Measurements from ENCODE around the gene TMEM217. TPM values are rescaled to one million over a fixed set of nuclear protein-coding genes. Genes with fewer than 3 reads are reported as not detected.

Gene TMEM217
- polyA plus RNA-seq, 1 of the 3 experiments (the other 2 are of a cell fraction): 1.5 TPM

GRCh38 chr6:37176268-37177076 lies 81.5 kb downstream of the TMEM217 start:
- Histone ChIP-seq H3K27me3 (ENCODE audit: insufficient read depth) (no peaks in the 10 kb centered on the region), H3K4me2 (no peak overlapping the region), H3K9me3 (no peaks in the 10 kb centered on the region), H3K4me3 (ENCODE audit: low read depth in 2 of 2, low read length in 1 of 2) (no peak overlapping the region), H3K36me3 (replicated peaks in 1 of 2; ENCODE audit: control insufficient read depth in 1 of 2, insufficient read depth in 2 of 2, low read length in 1 of 2) (peaks cover 32 to 35% of the 10 kb centered on the region in 2 experiments), H2AFZ (ENCODE audit: low read depth) (no peak overlapping the region), H3K4me1 (ENCODE audit: control insufficient read depth in 1 of 2, insufficient read depth in 2 of 2, low read depth in 1 of 2, low read length in 1 of 2) (peaks cover 4 to 9% of the 10 kb centered on the region in 2 experiments; a peak in 2 of 4 replicates), H4K20me1 (ENCODE audit: insufficient read depth) (peaks cover 11% of the 10 kb centered on the region), H3K27ac (ENCODE audit: low read depth in 2 of 2, low read length in 1 of 2) (no peak overlapping the region), H3K9ac (no peak overlapping the region), H3K9me2 (no peaks in the 10 kb centered on the region), H3K79me2 (ENCODE audit: insufficient read depth) (peaks cover 16% of the 10 kb centered on the region; the same call in 1 of the 2 replicates), H3F3A (replicated peaks; ENCODE audit: insufficient read depth) (peaks cover 15% of the 10 kb centered on the region)
- WGBS (ENCODE audit: low lambda C conversion rate): 98% methylated on average over 15 of the region's 15 CpGs
- no peak for DNase-seq
- CTCF ChIA-PET: interaction anchor here (1.1 to 15.1 kb wide), 6 partner anchors 18 to 152 kb away, joined by 3 to 490 read pairs (median 11); no protein-coding TSS in a partner anchor
- POLR2A ChIA-PET: interaction anchor here (0.6 kb wide), 1 partner anchor 13 kb away, joined by 3 read pairs; no protein-coding TSS in a partner anchor
- no peak for TF ChIP-seq PBX3 (IDR thresholded peaks at IDR 0.05)
- no peak for TF ChIP-seq MEF2A (IDR thresholded peaks at IDR 0.05; ENCODE audit: borderline replicate concordance, low read depth)
- no peak for TF ChIP-seq POLR2AphosphoS5 (IDR thresholded peaks at IDR 0.05; ENCODE audit: low read depth, low read length)
- TF ChIP-seq ZBTB33 (IDR thresholded peaks at IDR 0.05; ENCODE audit: borderline replicate concordance, low read depth): no peak
- no peak for TF ChIP-seq EP300 (IDR thresholded peaks at IDR 0.05; ENCODE audit: borderline replicate concordance in 1 of 2, low read depth in 1 of 2, low read length in 1 of 2)
- TF ChIP-seq TEAD4 (IDR thresholded peaks at IDR 0.05; ENCODE audit: borderline replicate concordance, insufficient read depth): no peak
- TF ChIP-seq YY1 (IDR thresholded peaks at IDR 0.05; ENCODE audit: low read depth): no peak
- no peak for TF ChIP-seq RAD21 (IDR thresholded peaks at IDR 0.05; ENCODE audit: low read length)
- TF ChIP-seq RXRA (IDR thresholded peaks at IDR 0.05; ENCODE audit: borderline replicate concordance, low read depth): no peak
- TF ChIP-seq FOSL2 (IDR thresholded peaks at IDR 0.05; ENCODE audit: borderline replicate concordance, low read depth): no peak
- no peak for TF ChIP-seq NRF1 (IDR thresholded peaks at IDR 0.05; ENCODE audit: low read depth, low read length)
- no peak for TF ChIP-seq USF1 (IDR thresholded peaks at IDR 0.05; ENCODE audit: borderline replicate concordance, low read depth)

Data from SK-N-SH (cell line).